ENCODE measurements around the gene PPP6R3.
A peak's percentile ranks its signal among the peaks of the same experiment; 100 is the strongest.
"Not testable (repeated sequence)": the region's sequence is repeated elsewhere in the genome, so short reads cannot be mapped to it uniquely, and the experiment has no call there.

The PPP6R3 gene

GRCh38 chr11:68457898-68458249, 2.7 kb upstream of the PPP6R3 start:
- no peak for DNase-seq (ENCODE audit: low spot score)

GRCh38 chr11:68458340-68458739, 2.2 kb upstream of the PPP6R3 start:
- DNase-seq (ENCODE audit: low spot score) = not testable (repeated sequence)

DNA sequence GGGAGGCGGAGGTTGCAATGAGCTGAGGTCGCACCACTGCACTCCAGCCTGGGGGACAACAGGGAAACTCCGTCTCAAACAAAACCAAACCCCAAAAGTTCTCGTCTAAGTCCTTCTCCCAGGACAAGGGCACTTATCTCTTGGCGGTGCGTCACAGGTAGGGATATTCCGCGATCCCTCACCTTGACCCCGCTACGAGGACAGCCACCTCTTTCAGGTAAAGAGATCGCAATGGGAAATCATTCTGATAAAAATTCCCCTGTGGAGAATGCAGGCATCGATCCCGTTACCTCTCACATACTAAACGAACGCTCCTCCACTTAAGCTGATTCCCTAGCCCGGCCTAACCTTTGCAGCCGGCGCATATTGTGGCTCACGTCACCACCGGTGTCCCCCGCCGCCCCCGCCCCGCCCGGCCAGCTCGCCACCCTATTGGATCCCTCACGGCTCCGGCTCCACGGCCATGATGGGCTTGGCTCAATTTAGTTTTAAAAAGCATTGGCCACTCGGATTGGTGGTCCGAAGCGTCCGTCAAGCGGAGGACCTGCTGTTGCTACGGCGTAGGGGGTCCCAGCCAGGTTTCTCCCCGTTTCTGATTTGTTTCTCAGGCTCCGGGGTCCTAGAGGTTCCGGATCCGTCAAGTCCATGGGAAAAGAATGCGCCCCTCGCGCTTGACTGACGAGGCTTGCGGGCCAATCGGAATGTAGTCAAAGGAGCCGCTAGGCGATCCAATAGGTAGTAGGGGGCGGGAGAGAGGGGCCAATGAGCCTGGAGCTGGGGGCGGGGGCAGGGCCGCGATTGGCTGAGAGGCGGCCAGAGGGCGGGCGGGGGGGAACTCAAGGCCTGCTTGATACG, 439 bp upstream of the PPP6R3 start:
- DNase-seq (ENCODE audit: low spot score) = peak; percentile 95

DNA sequence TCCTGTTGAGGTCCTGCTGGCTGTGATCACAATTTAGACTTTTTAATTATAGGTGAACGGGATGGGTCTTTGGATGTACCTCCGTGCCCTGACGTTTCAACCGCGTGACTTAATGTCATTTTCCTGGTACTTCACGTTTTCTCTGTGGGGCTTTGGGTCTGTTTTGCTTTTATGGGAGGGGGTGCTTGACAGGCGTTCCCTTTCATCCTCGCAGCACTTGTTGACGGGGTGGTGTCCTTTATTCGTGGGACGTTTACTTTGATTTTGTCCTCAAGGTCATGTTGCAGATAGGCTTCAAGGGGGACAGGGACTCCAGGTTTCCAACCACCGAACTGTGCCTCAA, 994 bp downstream of the PPP6R3 start:
- no peak for DNase-seq (ENCODE audit: low spot score)

- DNase-seq (ENCODE audit: low spot score) = no peak
Measured at GRCh38 chr11:68463714-68464113, 3.2 kb downstream of the PPP6R3 start.

DNA sequence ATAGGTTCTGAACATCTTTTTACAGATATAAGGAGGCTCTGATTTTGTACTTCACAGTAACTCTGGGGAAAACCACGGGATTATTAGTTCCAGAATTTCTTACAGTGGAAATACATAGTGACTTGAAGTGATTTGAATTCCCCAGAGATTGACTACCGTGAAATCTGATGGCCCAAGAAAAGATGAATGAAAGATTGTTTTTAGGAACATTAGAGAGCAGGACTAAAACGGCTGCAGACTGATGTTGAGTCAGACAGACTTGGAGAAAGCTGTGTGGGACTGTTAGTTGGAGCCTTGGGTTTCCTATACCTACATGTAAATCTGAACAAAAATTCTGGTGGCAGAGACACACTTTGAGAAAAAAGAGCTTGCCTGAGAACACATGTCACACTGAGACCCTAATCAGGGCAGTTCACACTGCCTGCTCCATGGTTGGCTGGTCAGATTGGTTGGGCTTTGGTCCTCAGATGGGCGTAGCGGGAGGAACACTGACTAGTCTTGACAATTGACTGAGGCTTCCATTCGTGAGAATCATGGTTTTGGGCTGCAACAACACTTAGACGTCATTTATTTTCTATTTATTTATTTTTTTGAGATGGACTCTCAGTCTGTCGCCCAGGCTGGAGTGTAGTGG, 6.8 kb downstream of the PPP6R3 start:
- peak; percentile 44 for DNase-seq (ENCODE audit: low spot score)

DNA sequence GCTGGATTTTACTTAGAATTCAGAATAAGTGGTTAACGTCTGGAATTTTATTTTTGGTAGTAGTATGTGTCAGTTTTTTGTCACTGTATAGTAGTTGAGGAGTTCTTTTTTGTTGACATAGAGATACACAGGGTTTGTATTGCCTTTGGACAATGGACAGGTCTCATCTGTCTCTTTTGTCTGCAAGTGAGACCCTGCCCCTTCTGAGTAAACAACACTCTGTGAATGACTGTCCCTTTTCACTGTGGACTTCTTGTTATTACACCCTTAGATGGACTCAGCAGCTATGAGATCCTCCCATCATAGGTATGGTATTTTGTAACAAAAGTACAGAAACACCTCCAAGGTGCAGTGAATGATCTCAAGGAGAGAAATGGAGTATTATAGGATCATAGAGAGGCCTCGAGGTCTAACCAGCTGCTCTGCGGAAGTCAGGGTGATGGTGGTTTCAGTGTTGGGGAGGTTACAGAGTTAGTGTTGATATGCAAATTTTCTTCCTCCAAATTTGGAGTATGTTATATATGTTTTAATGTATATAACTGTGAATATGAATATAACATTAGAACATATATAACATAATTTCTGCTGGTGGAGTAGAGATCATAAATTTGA, 7.8 kb downstream of the PPP6R3 start:
- no peak for DNase-seq (ENCODE audit: low spot score)

DNA sequence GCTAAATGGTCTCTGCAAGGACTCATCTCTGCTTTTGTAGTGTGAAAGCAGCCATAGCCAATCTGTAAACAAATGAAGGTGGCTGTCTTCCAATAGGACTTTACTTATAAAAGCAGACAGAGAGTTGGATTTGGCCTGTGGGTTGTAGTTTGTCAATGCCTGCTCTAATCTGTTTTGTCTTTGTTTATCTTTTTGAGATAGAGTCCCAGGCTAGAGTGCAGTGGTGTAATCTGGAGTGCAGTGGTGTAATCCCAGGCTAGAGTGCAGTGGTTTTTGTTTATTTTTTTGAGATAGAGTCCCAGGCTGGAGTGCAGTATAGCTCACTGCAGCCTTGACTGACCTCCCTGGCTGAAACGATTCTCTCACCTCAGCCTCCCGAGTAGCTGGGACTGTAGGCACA, 8.6 kb downstream of the PPP6R3 start:
- DNase-seq (ENCODE audit: low spot score) = no peak

GRCh38 chr11:68469642-68470041, 9.1 kb downstream of the PPP6R3 start:
- DNase-seq (ENCODE audit: low spot score) = no peak

DNA sequence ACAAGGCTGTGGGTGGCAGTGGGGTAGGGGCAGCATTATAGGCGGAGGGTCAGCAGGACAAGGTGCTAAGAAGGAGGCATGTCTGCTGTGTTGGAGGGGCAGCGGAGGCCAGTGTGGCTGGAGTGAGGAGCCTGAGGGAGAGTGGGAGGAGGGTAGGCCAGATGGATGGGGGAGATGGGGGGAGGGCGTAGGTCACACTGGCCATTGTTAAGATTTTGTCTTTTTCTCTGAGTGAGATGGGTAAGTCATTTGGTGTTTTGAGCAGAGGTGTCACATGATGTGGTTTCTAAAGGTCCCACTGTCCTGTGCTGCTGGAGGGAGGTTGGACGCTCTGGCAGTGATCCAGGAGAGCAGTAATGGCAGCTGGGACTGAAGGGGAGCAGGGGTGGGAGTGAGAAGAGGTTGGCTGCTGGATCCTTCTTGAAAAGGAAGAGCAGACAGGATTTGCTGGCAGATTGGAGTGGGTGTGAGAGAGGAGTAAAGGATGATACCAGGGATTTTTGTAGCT, 9.8 kb downstream of the PPP6R3 start:
- no peak for DNase-seq (ENCODE audit: low spot score)

DNA sequence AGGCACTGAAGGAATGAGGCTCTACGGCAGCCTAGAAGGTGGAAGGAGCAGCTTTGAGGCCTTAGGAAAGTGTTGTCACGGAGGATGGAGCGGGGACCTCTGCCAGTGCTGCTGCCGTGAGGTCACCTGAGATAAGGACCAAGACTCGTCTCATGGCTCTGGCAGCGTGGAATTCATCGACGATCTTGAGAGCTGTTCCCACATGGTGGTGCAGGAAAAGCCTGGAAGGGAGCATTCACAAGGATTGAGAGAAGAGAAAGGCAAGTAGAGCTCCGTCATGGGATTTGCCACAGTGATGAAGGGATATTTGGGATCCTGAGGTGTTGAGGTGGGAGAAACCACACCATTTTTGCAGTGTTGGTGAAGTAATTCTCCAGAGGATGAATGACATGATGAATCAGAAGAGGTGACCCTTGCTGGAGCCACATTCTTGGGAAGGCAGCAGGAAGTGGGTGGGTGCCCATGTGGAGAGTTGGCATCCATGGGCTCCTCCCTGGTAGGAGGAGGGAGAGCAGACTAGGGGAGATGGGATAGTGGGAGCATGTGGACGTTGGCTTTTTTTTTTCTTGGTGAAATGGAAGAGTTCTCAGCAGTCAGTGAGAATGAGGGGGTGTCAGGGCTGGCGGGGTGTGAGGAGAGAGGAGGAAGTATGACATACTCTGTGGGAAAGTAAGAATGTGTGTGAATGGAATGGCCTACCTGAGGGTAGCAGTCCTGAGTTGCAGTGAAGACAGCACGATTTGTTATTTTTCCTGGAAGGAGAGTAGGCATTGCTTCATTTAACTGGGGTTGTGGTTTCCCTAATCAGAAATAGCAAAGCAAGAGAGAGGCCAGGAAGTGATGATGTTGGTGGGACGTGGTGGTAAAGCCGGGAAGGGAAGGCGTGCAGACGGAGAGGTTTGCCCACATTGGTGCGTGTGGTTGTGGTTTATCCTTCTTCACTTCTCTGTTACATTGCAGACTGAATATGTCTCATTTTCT, 11.1 kb downstream of the PPP6R3 start:
- DNase-seq (ENCODE audit: low spot score) = no peak

GRCh38 chr11:68472778-68473177, 12.2 kb downstream of the PPP6R3 start:
- no peak for DNase-seq (ENCODE audit: low spot score)

GRCh38 chr11:68473693-68474092, 13.1 kb downstream of the PPP6R3 start:
- DNase-seq (ENCODE audit: low spot score) = no peak

DNA sequence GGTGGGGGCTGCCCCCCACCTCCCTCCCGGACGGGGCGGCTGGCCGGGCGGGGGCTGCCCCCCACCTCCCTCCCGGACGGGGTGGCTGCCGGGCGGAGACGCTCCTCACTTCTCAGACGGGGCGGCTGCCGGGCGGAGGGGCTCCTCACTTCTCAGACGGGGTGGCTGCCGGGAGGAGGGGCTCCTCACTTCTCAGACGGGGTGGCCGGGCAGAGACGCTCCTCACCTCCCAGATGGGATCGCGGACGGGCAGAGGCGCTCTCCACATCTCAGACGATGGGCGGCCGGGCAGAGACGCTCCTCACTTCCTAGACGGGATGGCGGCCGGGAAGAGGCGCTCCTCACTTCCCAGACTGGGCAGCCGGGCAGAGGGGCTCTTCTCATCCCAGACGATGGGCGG, 15.1 kb downstream of the PPP6R3 start:
- not testable (repeated sequence) for DNase-seq (ENCODE audit: low spot score)

DNA sequence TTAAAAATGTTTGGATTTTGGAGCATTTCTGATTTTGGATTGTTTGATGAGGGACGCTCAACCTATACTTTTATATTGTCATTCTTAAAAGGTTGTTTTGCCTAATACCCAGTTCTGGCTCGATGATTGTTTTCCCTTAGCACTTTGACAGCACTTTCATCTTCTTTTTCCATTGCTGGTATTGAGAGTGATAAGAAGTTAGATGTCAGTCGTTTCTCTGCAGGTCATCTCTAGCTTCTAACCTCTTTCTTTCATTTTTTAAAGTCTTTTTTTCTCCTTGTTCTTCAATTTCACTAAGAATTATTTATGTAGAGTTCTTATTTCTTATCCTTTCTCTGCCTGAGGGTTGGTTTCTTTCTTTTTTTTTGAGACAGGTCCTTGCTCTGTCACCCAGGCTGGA, 18.8 kb downstream of the PPP6R3 start:
- DNase-seq (ENCODE audit: low spot score) = no peak

DNA sequence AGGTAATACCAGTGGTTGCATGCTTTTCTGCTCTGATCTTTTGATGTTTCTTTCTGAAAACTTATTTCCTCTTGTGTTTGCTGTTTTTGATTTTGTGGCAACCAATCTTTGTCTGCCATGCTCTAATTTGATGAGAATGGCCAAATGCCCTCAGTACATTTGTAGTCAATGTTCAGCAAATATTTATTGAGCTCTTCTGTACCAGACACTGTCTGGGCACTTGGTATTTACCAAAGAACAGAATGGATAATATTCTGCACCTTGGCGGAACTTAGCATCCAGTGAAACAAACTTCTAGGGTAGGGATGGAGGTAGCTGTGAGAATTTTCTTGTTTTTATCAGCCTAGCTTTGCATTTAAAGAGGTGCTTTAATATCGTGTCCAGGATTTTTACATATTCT, 19.6 kb downstream of the PPP6R3 start:
- no peak for DNase-seq (ENCODE audit: low spot score)

DNA sequence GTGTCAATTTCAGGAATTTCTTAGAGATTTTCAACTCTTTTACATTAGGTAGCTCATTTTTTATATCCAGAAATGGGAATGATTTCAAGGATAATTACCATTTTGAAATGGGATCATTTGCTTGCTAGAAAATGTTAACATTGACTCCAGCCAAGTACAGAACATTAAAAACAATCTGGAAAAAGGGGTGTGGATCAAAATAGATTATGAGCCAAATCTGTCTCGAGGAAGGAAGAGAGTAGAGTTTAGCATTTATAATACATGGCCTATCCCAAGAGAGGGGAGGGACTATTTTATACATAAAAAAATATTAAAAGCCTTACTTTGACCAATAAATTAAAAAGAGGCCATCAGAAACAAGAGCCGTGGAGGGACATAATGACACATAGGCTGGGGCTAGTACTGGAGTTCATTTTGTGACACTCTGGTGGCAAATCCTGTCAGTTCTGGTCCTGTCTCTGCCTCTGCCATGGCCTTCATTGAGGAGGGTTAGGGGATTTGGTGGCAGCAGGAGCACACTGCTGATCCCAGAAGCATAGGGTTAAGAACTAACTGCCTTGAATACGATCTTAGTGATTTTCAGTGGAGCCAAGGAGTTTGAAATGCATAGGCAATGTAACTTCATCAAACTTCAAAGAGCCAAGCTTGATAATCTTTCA, 20.4 kb downstream of the PPP6R3 start:
- DNase-seq (ENCODE audit: low spot score) = no peak

GRCh38 chr11:68481579-68482240, 21.2 kb downstream of the PPP6R3 start:
- DNase-seq (ENCODE audit: low spot score) = no peak

DNA sequence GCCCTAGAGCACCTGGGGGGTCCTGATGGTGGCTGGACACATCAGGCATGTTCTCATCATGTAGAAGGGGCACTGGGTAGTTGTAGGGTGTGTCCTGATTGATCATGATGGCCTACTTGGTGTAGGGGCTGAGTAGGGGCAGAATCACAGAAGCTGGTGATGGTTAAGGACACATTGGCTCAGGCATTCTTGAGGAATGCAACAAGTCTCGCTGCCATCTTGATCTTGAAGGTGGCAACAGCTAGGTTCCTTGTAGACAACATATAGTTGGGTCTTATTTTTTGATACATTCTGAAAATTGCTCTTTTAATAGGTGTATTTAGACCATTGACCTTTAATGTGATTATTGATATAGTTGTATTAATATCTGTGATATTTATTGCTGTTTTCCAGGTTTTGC, 28.1 kb downstream of the PPP6R3 start:
- DNase-seq (ENCODE audit: low spot score) = no peak

DNA sequence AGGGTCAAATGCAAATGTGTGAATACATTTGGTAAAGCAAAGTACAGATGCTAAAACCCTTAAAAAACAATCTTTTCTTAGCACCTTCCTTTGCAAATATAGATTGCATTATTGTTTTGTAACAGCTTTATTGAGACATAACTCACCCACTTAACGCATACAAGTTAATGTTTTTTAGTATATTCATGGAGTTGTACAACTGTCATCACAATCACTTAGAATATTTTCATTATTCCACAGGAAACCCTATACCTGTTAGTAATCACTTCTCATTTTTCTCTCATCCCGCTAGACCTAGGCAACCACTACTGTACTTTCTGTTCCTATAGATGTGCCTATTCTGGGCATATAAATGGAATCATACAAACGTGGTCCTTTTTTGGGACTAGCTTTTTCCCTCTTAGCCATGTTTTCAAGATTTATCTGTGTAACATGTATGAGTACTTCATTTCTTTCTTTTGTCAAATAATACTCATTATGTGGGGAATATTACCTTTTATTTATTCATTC, 34.7 kb downstream of the PPP6R3 start:
- no peak for DNase-seq (ENCODE audit: low spot score)

DNA sequence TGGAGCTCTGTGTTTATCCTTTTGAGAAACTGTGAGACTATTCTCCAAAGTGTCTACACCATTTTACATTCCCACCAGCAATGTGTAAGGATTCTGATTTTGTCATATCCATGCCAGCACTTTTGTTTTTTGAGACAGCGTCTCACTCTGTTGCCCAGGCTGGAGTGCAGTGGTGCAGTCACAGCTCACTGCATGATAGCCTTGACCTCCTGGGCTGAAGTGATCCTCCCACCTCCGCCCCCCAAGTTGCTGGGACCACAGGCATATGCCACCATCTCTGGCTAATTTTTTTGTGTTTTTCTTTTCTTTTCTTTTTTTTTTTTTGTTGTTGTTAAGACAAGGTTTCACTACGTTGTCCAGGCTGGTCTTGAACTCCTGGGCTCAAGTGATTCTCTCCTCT, 35.3 kb downstream of the PPP6R3 start:
- DNase-seq (ENCODE audit: low spot score) = no peak
